Mucosa of stomach (tissue), 1 donor: Measurements from ENCODE around the gene TMEM117.

Experiments used
- H3K27me3 ChIP-seq: one replicate; pipeline ENCODE4 v1.7.0; 2013; ENCODE audit warnings: mild to moderate bottlenecking, low read length; ENCODE audit not compliant: control insufficient read depth, insufficient read depth
- H3K36me3 ChIP-seq: one replicate; pipeline ENCODE4 v1.7.0; 2013; ENCODE audit warnings: low read length; ENCODE audit not compliant: control insufficient read depth, insufficient read depth
- H3K4me1 ChIP-seq: one replicate; pipeline ENCODE4 v1.7.0; 2013; ENCODE audit warnings: mild to moderate bottlenecking, low read length; ENCODE audit not compliant: control insufficient read depth, insufficient read depth
- H3K4me3 ChIP-seq: one replicate; pipeline ENCODE4 v1.7.0; 2013; ENCODE audit warnings: low read length
- H3K9ac ChIP-seq: one replicate; pipeline ENCODE4 v1.7.0; 2013; ENCODE audit warnings: mild to moderate bottlenecking, low read length, moderate library complexity
- H3K9me3 ChIP-seq: one replicate; pipeline ENCODE4 v1.7.0; 2013; ENCODE audit warnings: mild to moderate bottlenecking, low read length, moderate library complexity; ENCODE audit not compliant: control insufficient read depth
- donor health status: Pancreatic carcinoma.

The TMEM117 gene

DNA sequence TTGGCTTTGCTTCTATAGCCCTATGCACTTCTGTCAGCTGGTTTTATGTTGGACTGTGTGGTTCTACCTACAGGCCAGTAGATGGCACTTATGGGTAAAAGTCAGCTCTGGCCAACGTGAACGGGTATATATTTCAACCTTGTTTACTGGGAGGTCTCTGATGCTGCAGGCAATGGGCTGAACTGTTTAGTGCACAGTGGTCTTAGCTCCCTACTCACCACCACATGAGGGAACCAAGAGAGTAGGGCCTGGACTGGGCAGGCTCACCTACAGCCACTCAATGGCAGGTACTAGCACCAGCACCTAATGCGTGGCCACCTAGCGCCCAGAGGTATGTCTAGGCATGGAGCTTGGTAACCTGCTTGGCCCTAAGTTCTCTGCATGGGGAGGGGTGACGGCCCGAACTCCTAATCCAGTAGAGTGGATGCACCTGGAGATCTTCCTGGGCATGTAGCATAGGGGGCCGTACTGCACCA, 481.8 kb downstream of the TMEM117 start:
- no peak overlapping the region for H3K9ac ChIP-seq
- no peaks in the 10 kb centered on the region for H3K9me3 ChIP-seq
- H3K27me3 ChIP-seq = no peaks in the 10 kb centered on the region
- H3K36me3 ChIP-seq = no peaks in the 10 kb centered on the region
- no peak overlapping the region for H3K4me3 ChIP-seq
- no peaks in the 10 kb centered on the region for H3K4me1 ChIP-seq

- Histone ChIP-seq H3K36me3 (no peaks in the 10 kb centered on the region), H3K4me3 (no peak overlapping the region), H3K4me1 (no peaks in the 10 kb centered on the region), H3K9me3 (no peaks in the 10 kb centered on the region), H3K27me3 (no peaks in the 10 kb centered on the region), H3K9ac (no peak overlapping the region)
Observed at GRCh38 chr12:44331269-44331668, 495.4 kb downstream of the TMEM117 start.

GRCh38 chr12:44334347-44334746, 498.5 kb downstream of the TMEM117 start:
- no peaks in the 10 kb centered on the region for H3K9me3 ChIP-seq
- no peaks in the 10 kb centered on the region for H3K27me3 ChIP-seq
- no peaks in the 10 kb centered on the region for H3K36me3 ChIP-seq
- H3K4me1 ChIP-seq = no peaks in the 10 kb centered on the region
- H3K4me3 ChIP-seq = no peak overlapping the region
- H3K9ac ChIP-seq = no peak overlapping the region

GRCh38 chr12:44335030-44335429, 499.1 kb downstream of the TMEM117 start:
- Histone ChIP-seq H3K4me3 (no peak overlapping the region), H3K9ac (no peak overlapping the region), H3K36me3 (no peaks in the 10 kb centered on the region), H3K27me3 (no peaks in the 10 kb centered on the region), H3K4me1 (no peaks in the 10 kb centered on the region), H3K9me3 (no peaks in the 10 kb centered on the region)

DNA sequence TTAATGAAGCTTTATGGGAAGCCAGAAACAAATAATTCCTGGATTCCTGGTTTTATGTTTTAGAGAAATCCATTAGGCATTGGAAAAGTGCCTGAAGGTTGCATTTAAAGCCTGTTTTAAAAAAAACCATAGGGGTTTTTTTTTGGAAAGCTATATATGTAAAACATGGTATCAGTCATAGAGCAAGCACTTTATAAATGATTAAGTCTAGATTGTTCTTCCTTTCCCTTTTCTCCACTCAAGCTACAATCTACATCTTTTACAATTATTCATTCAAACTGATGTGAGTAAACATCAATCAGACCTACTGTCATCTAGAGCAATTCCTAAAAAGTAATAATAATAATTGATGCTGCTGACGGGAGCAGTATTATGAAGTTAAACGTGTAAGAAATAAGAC, 500.7 kb downstream of the TMEM117 start:
- Histone ChIP-seq H3K4me1 (no peaks in the 10 kb centered on the region), H3K4me3 (no peak overlapping the region), H3K9ac (no peak overlapping the region), H3K36me3 (no peaks in the 10 kb centered on the region), H3K9me3 (no peaks in the 10 kb centered on the region), H3K27me3 (no peaks in the 10 kb centered on the region)

- Histone ChIP-seq H3K4me3 (no peak overlapping the region), H3K9me3 (no peaks in the 10 kb centered on the region), H3K4me1 (no peaks in the 10 kb centered on the region), H3K36me3 (no peaks in the 10 kb centered on the region), H3K27me3 (no peaks in the 10 kb centered on the region), H3K9ac (no peak overlapping the region)
Observed at GRCh38 chr12:44342371-44342770, 506.5 kb downstream of the TMEM117 start.

DNA sequence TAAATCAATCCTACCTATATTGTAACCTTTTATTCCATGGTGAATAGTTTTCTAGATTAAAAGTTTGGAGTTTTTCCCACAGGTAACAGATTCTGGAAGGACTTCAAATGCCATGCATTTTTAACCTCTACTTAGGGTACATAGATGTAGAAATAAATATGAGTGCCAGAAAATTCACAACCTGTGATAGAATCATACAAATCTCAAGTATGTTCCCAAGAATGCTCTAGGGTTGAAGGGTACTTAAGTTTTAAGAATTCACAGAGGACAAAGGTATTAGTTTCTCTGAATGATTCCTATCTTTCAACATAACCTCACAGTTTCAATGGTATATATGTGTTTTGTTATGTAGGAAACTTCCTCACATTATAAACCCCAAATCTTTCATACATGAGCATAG, 511.3 kb downstream of the TMEM117 start:
- no peaks in the 10 kb centered on the region for H3K27me3 ChIP-seq
- H3K9ac ChIP-seq = no peak overlapping the region
- no peaks in the 10 kb centered on the region for H3K36me3 ChIP-seq
- no peak overlapping the region for H3K4me3 ChIP-seq
- no peaks in the 10 kb centered on the region for H3K9me3 ChIP-seq
- no peaks in the 10 kb centered on the region for H3K4me1 ChIP-seq

GRCh38 chr12:44357494-44357893, 521.6 kb downstream of the TMEM117 start:
- H3K9ac ChIP-seq = no peak overlapping the region

DNA sequence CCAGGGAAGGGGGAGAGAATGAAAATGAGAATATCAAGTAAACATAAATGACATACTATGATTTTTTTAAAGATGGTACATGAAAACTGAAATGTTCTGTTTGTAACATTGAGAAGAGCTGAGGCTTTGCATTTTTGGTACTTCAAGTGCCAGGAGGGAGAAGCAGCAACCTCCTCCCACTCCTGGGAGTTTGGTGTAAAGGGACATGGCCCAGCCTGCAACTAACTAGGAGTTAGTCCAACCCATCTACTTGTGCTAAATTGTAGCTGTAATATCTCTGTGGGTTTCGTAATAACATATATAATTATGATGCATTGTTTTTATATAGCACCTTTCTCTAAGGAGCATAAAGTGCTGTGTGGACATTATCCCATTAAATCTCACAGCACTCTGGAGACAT, 522.8 kb downstream of the TMEM117 start:
- Histone ChIP-seq H3K9me3 (no peaks in the 10 kb centered on the region), H3K9ac (no peak overlapping the region), H3K27me3 (no peaks in the 10 kb centered on the region), H3K36me3 (no peaks in the 10 kb centered on the region), H3K4me1 (no peaks in the 10 kb centered on the region), H3K4me3 (no peak overlapping the region)

More at GRCh38 chr12:44357494-44357893, 521.6 kb downstream of the TMEM117 start:
- H3K4me3 ChIP-seq = no peak overlapping the region
- H3K9me3 ChIP-seq = no peaks in the 10 kb centered on the region
- no peaks in the 10 kb centered on the region for H3K27me3 ChIP-seq
- H3K36me3 ChIP-seq = no peaks in the 10 kb centered on the region
- H3K4me1 ChIP-seq = no peaks in the 10 kb centered on the region

GRCh38 chr12:44362947-44363346, 527.1 kb downstream of the TMEM117 start:
- Histone ChIP-seq H3K4me1 (no peaks in the 10 kb centered on the region), H3K36me3 (no peaks in the 10 kb centered on the region), H3K4me3 (no peak overlapping the region), H3K9me3 (no peaks in the 10 kb centered on the region), H3K27me3 (no peaks in the 10 kb centered on the region), H3K9ac (no peak overlapping the region)

DNA sequence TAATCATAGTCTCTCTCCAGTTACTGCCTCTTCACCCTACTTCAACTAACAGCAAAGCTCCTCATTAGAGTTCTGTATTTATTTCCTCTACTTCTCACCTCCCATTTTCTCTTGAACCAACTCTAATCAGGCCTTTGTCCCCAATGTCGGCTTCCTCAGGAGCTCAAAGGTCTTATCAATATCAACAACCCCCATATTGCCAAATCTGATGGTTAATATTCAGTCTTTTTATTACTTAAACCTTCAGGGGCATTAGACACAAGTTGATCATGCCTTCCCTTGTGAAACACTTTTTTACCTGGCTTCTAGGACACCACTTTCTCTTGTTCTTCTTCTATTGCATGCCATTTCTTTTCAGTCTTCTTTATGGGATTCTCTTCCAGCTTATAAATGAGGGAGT, 531.3 kb downstream of the TMEM117 start:
- no peaks in the 10 kb centered on the region for H3K9me3 ChIP-seq
- H3K27me3 ChIP-seq = no peaks in the 10 kb centered on the region
- H3K36me3 ChIP-seq = no peaks in the 10 kb centered on the region
- no peak overlapping the region for H3K4me3 ChIP-seq
- no peak overlapping the region for H3K9ac ChIP-seq
- H3K4me1 ChIP-seq = no peaks in the 10 kb centered on the region

GRCh38 chr12:44367916-44368315, 532.0 kb downstream of the TMEM117 start:
- Histone ChIP-seq H3K9me3 (no peaks in the 10 kb centered on the region), H3K36me3 (no peaks in the 10 kb centered on the region), H3K4me1 (no peaks in the 10 kb centered on the region), H3K4me3 (no peak overlapping the region), H3K9ac (no peak overlapping the region), H3K27me3 (no peaks in the 10 kb centered on the region)

GRCh38 chr12:44369998-44370397, 534.1 kb downstream of the TMEM117 start:
- Histone ChIP-seq H3K4me1 (no peaks in the 10 kb centered on the region), H3K9ac (no peak overlapping the region), H3K9me3 (no peaks in the 10 kb centered on the region), H3K27me3 (no peaks in the 10 kb centered on the region), H3K4me3 (no peak overlapping the region), H3K36me3 (no peaks in the 10 kb centered on the region)
